ENCODE results near the gene ZBTB48. TPM values are rescaled to one million over a fixed set of nuclear protein-coding genes. Genes with fewer than 3 reads are reported as not detected.
"Not testable (repeated sequence)": the region's sequence is repeated elsewhere in the genome, so short reads cannot be mapped to it uniquely, and the experiment has no call there.

ZBTB48 gene
- 15.1 TPM for total RNA-seq
- long read RNA-seq, partial matches to known transcripts: 1 of 15 reads
- long read RNA-seq, other reads (novel, unspliced or antisense): 12 of 15 reads

DNA sequence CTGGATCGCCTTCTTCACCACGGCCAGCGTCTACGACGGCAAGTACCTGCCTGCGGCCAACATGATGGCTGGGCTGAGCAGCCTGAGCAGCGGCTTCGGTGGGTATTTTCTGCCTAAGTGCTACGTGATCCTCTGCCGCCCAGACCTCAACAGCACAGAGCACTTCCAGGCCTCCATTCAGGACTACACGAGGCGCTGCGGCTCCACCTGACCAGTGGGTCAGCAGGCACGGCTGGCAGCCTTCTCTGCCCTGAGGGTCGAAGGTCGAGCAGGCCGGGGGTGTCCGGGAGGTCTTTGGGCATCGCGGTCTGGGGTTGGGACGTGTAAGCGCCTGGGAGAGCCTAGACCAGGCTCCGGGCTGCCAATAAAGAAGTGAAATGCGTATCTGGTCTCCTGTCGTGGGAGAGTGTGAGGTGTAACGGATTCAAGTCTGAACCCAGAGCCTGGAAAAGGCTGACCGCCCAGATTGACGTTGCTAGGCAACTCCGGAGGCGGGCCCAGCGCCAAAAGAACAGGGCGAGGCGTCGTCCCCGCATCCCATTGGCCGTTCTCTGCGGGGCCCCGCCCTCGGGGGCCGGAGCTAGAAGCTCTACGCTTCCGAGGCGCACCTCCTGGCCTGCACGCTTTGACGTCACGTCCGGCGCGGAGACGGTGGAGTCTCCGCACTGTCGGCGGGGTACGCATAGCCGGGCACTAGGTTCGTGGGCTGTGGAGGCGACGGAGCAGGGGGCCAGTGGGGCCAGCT is at the start of gene ZBTB48:
Gene ZBTB48, plus strand, starts transcription at position 621 of the 745 bp plus-strand sequence. CDS start 616 bp downstream, outside the sequence.
- ATAC-seq: peak; percentile 97
- intact Hi-C loops (cut with DNase I): loop anchor here (2.0 kb wide), 1 partner anchor 21 kb away; no protein-coding TSS in a partner anchor

DNA sequence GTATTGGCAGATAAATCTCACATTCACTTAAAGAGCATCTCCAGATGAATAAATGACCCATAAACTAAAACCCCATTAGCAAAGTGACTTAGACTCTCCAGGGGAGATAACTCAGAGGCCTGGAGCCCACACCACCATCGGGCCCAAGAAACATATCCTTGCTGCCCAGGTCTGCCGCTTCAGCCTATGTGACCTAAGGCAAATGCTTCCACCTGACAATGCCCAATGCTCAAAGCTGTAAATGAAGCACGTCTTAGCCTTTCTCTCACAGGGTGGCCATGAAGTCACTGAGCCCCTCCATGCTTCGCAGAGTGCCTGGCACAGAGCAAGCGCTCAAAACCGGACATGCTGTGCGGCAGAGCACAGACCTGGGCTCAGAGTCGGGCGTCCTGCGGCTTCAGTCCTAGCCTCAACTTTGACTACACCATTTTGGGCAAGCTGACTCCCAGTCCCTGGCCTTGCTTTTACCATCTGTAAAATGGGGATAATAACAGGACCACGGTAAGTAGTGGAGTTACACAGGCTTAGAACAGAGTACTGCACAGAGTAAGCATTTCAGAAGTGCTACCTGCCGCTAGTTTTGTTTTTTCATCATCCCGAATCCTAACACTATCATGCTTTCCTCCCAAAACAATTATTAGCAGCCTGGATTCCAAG is 49.2 kb upstream of the ZBTB48 start:
- intact Hi-C loops (cut with DNase I): no loop called here
- DNase-seq (ENCODE audit: missing footprints) (no peak), ATAC-seq (no peak)

More for the DNA sequence above, at the start of gene ZBTB48:
- DNase-seq (ENCODE audit: missing footprints): peak; percentile 100

DNA sequence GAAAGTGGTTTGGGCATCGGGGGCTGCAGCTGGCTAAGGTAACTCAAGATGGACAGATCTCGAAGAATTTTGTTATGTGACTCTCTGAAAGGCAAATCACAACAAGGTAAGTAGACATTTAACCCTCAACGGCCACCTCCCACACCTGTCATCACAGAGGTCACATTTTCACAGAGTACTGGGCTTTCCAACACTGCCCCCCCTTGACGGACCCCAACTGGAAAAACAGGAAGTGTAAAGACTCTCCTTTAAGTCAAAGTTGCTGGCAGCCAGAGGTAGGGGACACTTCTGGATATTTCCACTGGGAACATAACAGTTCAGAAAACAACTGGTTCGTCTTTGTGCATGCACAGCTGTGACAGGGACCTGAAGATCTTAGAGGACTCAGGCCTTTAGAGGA is 47.8 kb upstream of the ZBTB48 start:
- no peak for DNase-seq (ENCODE audit: missing footprints)
- ATAC-seq: no peak

DNA sequence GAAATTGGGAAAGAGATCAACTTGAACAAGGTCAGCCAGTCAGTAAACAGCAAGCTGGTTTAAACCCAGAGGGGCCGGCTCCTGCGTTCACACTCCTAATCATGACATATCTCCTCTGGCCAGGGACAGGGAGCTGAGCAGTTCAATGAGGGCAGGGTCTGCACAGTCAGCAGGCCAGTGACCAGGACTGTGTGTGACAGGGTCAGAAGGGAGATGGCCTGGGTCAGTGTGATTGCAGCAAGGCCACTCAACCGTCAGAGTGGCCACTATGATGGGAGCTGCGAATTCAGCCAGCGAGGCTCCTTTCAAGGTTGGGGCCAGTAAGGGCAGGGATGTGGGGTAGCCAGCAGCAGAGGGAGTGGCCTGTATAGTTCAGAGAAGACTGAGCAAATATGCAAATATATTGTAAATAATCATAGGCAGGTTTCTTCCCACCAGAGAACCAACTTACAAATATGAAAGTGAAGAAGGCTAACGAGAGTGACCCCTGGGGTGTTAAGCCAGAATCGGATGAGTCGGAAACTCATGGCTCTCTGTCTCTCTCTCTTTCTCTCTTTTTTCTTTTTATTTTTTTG is 45.5 kb upstream of the ZBTB48 start:
- intact Hi-C loops (cut with DNase I): no loop called here
- ATAC-seq: no peak
- DNase-seq (ENCODE audit: missing footprints): no peak

More for the DNA sequence above, 47.8 kb upstream of the ZBTB48 start:
- intact Hi-C loops (cut with DNase I): no loop called here

DNA sequence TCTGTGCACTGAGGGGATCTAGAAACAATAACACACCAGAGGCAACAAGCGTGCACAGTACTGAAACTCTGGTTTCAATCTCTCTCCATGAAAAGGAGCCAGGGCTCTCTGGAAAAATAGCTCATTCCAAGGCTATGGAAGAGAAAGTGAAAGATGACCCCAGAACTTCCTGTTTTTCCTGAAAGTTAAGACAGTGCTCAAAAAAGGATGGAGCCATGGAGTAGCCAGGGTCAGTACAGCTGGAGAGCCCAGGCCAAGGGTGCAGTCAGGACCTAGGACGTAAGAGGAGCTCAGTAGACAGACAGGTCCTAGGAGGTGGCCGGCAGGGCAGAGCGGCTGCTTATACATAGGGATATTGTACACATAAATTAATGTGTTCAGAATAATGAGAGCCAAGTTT is 44.6 kb upstream of the ZBTB48 start:
- DNase-seq (ENCODE audit: missing footprints): no peak
- intact Hi-C loops (cut with DNase I): no loop called here
- ATAC-seq: no peak

DNA sequence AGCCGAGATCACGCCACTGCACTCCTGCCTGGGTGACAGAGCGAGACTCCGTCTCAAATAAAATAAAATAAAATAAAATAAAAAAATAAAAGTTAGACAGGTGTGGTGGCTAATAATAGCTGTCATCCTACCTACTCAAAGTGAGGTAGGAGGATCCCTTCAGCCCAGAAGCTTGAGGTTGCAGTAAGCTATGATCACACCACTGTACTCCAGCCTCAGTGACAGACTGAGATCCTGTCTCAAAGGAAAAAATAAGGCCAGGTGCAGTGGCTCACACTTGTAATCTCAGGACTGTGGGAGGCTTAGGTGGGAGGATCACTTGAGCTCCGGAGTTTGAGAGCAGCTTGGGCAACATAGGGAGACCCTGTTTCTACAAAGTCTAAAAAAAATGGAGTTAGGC is 43.5 kb upstream of the ZBTB48 start:
- intact Hi-C loops (cut with DNase I): no loop called here
- ATAC-seq: no peak
- no peak for DNase-seq (ENCODE audit: missing footprints)

DNA sequence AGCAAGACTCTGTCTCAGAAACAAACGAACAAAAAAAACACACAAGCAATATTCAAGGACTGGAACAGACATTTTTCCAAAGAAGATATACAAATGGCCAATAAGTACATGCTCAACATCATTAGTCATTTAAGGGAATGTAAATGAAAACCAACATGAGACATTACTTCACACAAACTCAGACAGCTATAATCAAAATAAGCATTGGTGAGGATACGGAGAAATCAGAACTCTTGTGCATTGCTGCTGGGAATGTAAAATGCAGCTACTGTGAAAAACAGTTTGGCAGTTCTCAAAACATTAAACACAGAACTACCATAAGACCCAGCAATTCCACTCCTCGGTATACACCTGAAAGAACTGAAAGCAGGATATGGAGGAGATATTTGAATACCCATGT is 40.8 kb upstream of the ZBTB48 start:
- DNase-seq (ENCODE audit: missing footprints) (no peak), ATAC-seq (no peak)
- intact Hi-C loops (cut with DNase I): no loop called here

DNA sequence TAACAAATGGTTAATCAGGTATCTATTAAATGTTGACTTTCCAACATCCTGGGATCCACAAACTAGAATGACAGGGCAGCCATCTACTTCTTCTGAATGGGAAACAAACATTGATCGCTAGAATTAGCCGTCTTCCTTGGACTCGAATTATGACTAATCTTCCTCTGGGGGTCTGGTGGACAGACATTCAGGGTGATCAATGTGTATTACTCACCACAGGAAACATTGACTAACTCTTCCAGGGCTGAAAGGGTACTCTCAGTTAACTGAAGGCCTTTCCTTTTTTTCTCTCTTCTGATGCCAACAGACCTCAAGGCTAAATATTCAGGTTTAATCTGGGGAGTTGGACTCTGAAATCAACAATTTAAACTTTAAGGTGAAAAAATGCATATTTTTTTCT is 35.0 kb upstream of the ZBTB48 start:
- intact Hi-C loops (cut with DNase I): no loop called here
- DNase-seq (ENCODE audit: missing footprints) (no peak), ATAC-seq (no peak)

DNA sequence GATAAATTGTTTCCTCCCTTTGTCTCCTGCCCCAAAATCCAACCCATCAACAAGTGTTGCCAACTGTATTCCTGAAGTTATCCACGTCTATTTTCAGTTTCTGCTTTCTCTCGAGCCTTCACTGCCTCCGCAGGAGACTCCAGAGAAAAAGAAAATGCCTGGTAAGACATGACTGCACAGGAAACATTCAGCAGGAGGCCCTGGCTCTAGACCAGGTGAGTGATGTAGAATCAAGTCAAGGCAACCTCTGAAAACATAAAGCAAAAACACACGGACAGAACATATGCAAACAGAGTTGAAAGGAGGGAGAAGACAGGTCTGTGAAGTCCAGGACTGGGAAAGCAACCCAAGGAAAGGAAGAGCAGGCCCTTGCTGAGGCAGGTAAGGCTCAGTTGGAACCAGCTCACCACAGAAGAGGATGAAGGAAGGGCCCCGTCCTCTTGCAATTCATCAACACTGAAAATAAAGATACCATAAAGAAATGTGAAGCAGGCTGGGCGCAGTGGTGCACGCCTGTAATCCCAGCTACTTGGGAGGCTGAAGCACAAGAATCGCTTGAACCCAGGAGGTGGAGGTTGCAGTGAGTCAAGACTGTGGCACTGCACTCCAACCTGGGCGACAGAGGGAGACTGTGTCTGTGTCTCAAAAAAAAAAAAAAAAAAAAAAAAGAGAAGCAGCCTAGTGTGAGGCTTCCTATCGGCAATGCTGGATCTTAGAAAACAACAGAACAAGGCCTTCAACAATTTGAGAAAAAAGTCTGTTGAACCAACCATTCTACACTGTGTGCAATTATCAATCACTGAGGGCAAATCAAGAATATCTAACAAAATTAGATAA is 34.3 kb upstream of the ZBTB48 start:
- no peak for DNase-seq (ENCODE audit: missing footprints)
- ATAC-seq: no peak
- intact Hi-C loops (cut with DNase I): no loop called here

DNA sequence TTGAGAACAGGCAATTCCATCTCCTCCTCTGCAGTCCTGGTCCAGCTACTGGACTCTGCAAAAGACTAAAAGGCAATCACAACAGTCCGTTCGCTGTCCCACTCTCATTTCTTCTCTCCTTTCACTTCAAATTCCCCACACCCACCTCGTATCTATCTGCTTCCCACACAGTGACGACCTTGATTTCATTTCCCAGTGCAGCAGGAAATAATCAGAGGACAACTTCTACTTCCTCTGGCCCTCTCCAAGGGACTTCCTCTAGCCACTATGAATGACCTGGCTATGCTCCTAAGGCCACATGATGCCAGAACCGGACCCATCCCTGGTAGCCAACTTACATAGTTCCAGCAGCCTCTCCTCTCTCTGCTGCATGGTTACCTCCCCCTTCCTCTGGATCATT is 33.5 kb upstream of the ZBTB48 start:
- peak; percentile 46 for ATAC-seq
- DNase-seq (ENCODE audit: missing footprints): no peak
- intact Hi-C loops (cut with DNase I): no loop called here

DNA sequence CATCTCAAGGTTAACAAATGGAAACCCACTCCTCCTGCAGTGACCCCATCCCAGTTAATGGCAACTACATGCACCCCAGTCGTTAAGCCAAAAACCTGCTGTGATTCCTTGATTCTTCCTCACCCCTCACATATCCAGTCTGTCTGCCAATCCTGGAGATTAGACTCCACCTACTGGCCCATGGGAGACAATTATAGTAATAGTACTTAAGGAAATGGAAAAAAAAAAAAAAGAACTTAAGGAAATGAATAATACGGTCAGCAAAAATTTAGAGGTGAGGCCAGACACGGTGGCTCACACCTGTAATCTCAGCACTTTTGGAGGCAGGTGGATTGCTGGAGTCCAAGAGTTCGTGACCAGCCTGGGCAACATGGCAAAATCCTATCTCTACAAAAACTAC is 32.5 kb upstream of the ZBTB48 start:
- ATAC-seq (no peak), DNase-seq (ENCODE audit: missing footprints) (no peak)
- intact Hi-C loops (cut with DNase I): no loop called here

DNA sequence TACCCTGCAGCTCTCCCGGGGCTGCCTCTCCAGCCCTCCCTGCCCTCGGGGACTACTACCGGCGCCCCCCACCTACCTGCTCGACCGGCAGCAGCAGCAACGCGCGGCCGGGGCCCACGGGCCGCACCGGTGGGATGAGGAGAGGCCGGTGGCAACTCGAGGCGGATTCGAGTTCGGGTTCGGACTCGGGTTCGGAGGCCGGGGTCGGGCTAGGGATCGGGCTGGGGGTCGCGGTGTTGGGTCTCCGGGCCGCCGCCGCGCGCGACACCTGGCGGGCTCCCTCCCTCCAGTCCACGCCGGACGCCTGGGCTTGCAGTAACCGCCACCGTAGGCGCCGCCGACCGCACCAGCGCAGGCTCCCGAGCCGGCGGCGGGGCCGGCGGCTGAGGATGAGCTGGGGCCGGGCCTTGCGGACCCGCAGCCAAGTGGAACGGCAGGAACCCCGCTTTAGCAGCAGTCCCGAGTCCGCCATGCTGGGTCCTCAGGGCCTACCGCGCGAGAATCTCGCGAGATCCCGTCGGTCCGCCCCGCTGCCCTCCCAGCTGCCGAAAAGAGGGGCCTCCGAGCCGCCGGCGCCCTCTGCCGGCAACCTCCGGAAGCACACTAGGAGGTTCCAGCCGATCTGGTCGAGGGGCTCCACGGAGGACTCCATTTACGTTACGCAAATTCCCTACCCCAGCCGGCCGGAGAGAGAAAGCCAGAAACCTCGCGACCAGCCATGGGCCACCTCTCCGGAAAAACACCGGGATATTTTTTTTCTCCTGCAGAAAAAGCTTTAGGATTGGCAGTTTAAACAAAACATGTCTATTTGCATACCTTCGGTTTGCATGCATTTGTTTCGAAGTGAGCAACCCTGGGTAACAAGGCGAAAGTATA is 25.5 kb upstream of the ZBTB48 start, which contains the start of gene NOL9:
Gene NOL9, minus strand, starts transcription at position 483 of the 876 bp plus-strand sequence. Its CDS starts 11 bp downstream, at position 472.
- intact Hi-C loops (cut with DNase I): loop anchor here (1.0 to 5.0 kb wide), 2 partner anchors 47 to 73 kb away; no protein-coding TSS in a partner anchor

DNA sequence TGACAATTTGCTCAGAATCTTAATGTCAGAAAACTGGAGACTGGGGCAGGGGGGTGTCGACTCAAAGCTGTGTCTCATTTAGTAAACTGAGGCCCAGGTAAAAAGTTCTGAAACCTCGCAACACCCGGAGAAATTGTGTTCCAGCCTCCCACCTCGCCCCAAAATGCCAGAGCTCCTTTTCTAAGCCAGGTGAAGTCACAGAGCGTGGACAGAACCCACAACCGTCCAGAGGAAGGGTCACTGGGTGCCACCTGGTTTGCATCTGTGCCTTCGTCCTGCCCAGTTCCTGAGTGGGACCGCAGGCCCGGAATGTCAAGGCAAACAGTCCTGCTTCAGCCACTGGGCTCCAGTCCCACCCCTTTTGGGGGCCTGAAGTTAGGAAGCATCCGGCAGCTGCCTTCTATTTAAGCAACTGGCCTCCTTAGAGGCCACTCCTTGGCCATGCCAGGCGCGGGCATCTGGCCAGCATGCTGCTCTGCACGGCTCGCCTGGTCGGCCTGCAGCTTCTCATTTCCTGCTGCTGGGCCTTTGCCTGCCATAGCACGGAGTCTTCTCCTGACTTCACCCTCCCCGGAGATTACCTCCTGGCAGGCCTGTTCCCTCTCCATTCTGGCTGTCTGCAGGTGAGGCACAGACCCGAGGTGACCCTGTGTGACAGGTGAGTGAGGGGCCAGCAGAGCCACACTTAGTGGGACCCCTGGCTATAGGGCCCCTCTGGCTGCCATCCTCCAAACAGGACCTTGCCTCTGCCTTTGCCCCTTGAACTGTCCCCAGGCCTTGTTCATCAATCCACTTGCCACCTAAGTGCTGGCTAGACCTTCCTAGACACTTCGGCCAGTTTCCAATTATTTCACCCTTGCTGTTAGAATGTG is 24.7 kb upstream of the ZBTB48 start, which contains the start of gene TAS1R1:
Gene TAS1R1, plus strand, starts transcription at position 401 of the 872 bp plus-strand sequence. Its CDS starts 67 bp downstream, at position 468.
- ATAC-seq: peak; percentile 19
- intact Hi-C loops (cut with DNase I): loop anchor here (1.0 to 5.0 kb wide), 2 partner anchors 46 to 72 kb away; no protein-coding TSS in a partner anchor

More for the DNA sequence above, 25.5 kb upstream of the ZBTB48 start, which contains the start of gene NOL9:
- peak; percentile 98 for DNase-seq (ENCODE audit: missing footprints)
- ATAC-seq: peak; percentile 95

DNA sequence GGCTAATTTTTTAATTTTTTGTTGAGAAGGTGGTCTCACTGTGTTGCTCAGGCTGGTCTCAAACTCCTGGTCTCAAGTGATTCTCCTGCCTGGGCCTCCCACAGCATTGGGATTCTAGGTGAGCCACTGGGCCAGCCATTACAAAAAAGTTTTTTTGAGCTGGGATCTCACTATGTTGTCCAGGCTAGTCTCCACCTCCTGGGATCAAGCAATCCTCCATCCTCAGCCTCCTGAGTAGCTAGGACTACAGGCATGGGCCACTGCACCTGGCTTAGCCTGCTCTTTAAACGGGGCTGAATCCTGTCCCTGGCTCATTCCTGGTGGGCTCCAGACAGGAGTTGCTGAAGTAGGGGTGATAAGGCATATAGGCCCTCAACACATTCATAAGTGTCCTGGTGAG is 22.2 kb upstream of the ZBTB48 start:
- no peak for DNase-seq (ENCODE audit: missing footprints)
- intact Hi-C loops (cut with DNase I): no loop called here
- no peak for ATAC-seq

More for the DNA sequence above, 24.7 kb upstream of the ZBTB48 start, which contains the start of gene TAS1R1:
- no peak for DNase-seq (ENCODE audit: missing footprints)

DNA sequence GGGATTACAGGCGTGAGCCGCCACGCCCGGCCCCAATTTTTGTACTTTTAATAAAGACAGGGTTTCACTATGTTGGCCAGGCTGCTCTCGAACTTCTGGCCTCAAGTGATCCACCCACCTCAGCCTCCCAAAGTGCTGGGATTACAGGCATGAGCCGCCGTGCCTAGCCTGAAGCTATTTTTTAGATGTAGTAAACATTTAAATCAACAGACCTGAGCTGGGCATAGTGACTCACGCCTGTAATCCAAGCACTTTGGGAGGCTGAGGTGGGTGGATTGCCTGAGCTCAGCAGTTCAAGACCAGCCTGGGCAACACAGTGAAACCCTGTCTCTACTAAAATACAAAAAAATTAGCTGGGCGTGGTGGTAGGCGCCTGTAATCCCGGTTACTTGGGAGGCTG is 20.6 kb upstream of the ZBTB48 start:
- ATAC-seq; intact Hi-C loops (cut with DNase I); DNase-seq (ENCODE audit: missing footprints): not testable (repeated sequence)

DNA sequence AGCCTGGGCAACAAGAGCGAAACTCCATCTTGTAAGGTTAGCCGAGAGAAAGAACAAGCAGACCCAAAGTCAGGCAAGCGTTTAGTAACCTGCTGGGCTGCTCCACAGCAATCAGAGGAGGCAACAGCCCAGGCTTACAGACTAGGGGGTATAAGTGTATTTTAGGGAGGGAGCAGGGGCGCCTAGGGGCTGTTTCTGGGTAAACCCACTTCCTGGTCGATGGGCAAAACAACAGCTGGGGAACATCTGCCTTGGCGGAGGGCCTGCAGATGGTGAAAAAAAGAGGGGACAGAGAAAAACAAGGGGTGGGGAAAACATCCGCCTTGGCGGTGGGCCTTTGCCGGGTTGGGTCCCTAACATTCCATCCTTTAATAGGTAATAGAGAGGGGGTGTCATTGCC is 19.5 kb upstream of the ZBTB48 start:
- no peak for DNase-seq (ENCODE audit: missing footprints)
- intact Hi-C loops (cut with DNase I): no loop called here
- no peak for ATAC-seq

DNA sequence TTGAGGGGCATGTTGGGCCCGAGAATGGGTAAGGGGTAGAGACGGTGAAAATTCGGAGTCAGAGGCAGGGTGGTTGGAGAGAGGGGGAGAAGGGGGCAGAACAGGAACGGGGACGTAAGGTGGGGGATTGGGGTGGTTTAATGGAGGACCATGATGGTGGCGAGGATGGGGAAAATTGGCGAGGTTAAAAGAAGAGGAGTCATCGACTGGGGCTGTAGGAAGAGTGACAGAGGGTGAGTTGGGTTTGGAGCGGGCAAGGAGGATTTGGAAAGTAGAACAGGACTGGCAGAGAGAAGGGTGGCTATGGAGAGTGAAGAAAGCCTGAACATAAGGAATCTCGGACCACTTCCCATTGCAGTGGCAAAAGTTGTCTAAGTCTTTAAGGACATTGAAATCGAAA is 10.8 kb upstream of the ZBTB48 start:
- intact Hi-C loops (cut with DNase I): no loop called here

More for the DNA sequence above, 10.8 kb upstream of the ZBTB48 start:
- DNase-seq (ENCODE audit: missing footprints) (no peak), ATAC-seq (no peak)

All from Right ventricle myocardium inferior (tissue), 1 donor.